Measurements from ENCODE around the gene CACNG8. TPM values are rescaled to one million over a fixed set of nuclear protein-coding genes. Genes with fewer than 3 reads are reported as not detected.

Gene CACNG8
- total RNA-seq, 2 donors from 2014 or later: not detected

GRCh38 chr19:53953383-53953782, 9.4 kb upstream of the CACNG8 start:
- Histone ChIP-seq H3K27ac (no peak overlapping the region), H3K4me1 (no peaks in the 10 kb centered on the region), H3K4me3 (no peak overlapping the region), H3K36me3 (replicated peaks in 1 of 2; ENCODE audit: insufficient read depth in 1 of 2, low read depth in 2 of 2) (no peaks in the 10 kb centered on the region), H3K9me3 (no peaks in the 10 kb centered on the region), H3K27me3 (no peaks in the 10 kb centered on the region)
- ATAC-seq: no peak
- TF ChIP-seq POLR2A (IDR thresholded peaks at IDR 0.05): no peak
- TF ChIP-seq, protein P1, sequence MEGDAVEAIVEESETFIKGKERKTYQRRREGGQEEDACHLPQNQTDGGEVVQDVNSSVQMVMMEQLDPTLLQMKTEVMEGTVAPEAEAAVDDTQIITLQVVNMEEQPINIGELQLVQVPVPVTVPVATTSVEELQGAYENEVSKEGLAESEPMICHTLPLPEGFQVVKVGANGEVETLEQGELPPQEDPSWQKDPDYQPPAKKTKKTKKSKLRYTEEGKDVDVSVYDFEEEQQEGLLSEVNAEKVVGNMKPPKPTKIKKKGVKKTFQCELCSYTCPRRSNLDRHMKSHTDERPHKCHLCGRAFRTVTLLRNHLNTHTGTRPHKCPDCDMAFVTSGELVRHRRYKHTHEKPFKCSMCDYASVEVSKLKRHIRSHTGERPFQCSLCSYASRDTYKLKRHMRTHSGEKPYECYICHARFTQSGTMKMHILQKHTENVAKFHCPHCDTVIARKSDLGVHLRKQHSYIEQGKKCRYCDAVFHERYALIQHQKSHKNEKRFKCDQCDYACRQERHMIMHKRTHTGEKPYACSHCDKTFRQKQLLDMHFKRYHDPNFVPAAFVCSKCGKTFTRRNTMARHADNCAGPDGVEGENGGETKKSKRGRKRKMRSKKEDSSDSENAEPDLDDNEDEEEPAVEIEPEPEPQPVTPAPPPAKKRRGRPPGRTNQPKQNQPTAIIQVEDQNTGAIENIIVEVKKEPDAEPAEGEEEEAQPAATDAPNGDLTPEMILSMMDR (IDR thresholded peaks at IDR 0.05): no peak
- no peak for DNase-seq
- 80 to 85% methylated on average over 7 to 8 of the region's 8 CpGs for WGBS, 2 donors
- intact Hi-C loops (cut with DNase I): no loop called here

GRCh38 chr19:53957448-53958167, 5.1 kb upstream of the CACNG8 start:
- no peak overlapping the region for H3K27ac ChIP-seq
- H3K4me3 ChIP-seq: no peak overlapping the region
- ATAC-seq (no peak), DNase-seq (no peak)
- H3K27me3 ChIP-seq: peaks cover 0 to 17% of the 10 kb centered on the region in 2 donors
- 2 to 3% methylated on average over 10 to 15 of the region's 15 CpGs for WGBS, 2 donors
- H3K9me3 ChIP-seq: no peaks in the 10 kb centered on the region
- intact Hi-C loops (cut with DNase I): no loop called here
- no peaks in the 10 kb centered on the region for H3K36me3 ChIP-seq (replicated peaks in 1 of 2; ENCODE audit: insufficient read depth in 1 of 2, low read depth in 2 of 2)
- TF ChIP-seq, protein P1 (IDR thresholded peaks at IDR 0.05): no peak
- TF ChIP-seq POLR2A (IDR thresholded peaks at IDR 0.05): no peak
- H3K4me1 ChIP-seq: no peaks in the 10 kb centered on the region

GRCh38 chr19:53958168-53958571, 4.6 kb upstream of the CACNG8 start:
- ATAC-seq: no peak
- intact Hi-C loops (cut with DNase I): no loop called here
- H3K36me3 ChIP-seq (replicated peaks in 1 of 2; ENCODE audit: insufficient read depth in 1 of 2, low read depth in 2 of 2): no peaks in the 10 kb centered on the region
- no peak overlapping the region for H3K4me3 ChIP-seq
- no peaks in the 10 kb centered on the region for H3K9me3 ChIP-seq
- H3K27me3 ChIP-seq: peaks cover 0 to 19% of the 10 kb centered on the region in 2 donors
- H3K4me1 ChIP-seq: no peaks in the 10 kb centered on the region
- H3K27ac ChIP-seq: no peak overlapping the region
- WGBS, 2 donors: 2 to 3% methylated on average over 14 of the region's 14 CpGs
- no peak for DNase-seq
- TF ChIP-seq, protein P1 (IDR thresholded peaks at IDR 0.05): no peak
- no peak for TF ChIP-seq POLR2A (IDR thresholded peaks at IDR 0.05)

DNA sequence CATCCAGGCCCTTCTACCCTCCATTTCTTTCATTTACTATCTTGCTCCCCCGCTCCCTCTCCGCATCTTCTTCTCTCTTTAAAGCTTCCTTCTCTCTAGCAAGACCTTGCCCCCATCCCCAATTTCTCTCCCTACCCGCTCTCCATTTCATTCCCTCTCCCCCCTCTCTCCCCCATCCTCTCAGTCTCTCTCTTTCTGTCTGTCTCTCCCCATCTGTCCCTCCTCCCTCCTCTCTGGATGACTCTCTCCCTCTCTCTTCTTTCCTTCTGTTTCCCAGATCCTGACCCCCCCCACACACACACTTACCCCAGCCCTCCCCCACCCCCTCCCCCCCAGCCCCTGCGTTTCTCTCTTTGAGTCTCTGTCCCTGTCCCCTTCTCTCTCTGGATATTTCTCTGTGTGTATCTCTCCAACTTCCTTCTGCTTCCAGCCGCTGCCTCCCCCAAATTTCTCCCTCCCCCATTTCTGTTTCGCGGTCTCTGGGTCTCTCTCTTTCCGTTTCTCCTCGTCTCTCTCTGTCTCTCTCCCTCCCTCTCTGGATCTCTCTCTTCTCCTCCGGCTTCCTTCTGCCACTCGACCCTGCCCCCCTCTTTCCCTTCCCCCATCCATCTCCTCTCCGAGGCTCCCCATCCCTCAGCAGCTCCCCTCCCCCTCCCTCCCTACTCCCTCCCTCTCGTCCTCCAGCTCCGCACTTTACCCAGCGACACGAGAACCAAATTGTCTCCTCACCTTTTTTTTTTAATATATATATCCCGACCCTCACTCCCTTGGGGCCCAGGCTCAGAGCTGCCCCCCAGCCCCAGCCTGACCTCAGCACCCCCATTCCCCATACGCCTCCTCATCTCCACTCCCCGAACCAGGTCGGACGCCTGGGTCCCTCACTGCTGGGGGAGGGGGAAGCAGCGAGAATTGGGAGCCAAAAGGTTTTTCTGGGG, 3.6 kb upstream of the CACNG8 start:
- DNase-seq: no peak
- H3K27ac ChIP-seq: no peak overlapping the region
- peaks cover 0 to 20% of the 10 kb centered on the region in 2 donors for H3K27me3 ChIP-seq
- H3K9me3 ChIP-seq: no peaks in the 10 kb centered on the region
- no peak for ATAC-seq
- TF ChIP-seq, protein P1 (IDR thresholded peaks at IDR 0.05): no peak
- no peak for TF ChIP-seq POLR2A (IDR thresholded peaks at IDR 0.05)
- H3K4me1 ChIP-seq: no peaks in the 10 kb centered on the region
- H3K4me3 ChIP-seq: no peak overlapping the region
- WGBS, 2 donors: 2% methylated on average over 21 of the region's 22 CpGs
- H3K36me3 ChIP-seq (replicated peaks in 1 of 2; ENCODE audit: insufficient read depth in 1 of 2, low read depth in 2 of 2): no peaks in the 10 kb centered on the region
- intact Hi-C loops (cut with DNase I): no loop called here

All from body of pancreas (tissue), 4 donors.